K562 (cell line): Measurements from ENCODE around the gene RSBN1L. TPM values are rescaled to one million over a fixed set of nuclear protein-coding genes. Genes with fewer than 3 reads are reported as not detected.
A peak's percentile ranks its signal among the peaks of the same experiment; 100 is the strongest.

Source experiments
- AFF1 ChIP-seq, 2 experiments: fragments of 450-650 bp; IDR thresholded peaks; 2 replicates each; pipeline ENCODE4 v1.6.1; 2018; ENCODE audit warnings: mild to moderate bottlenecking in 2 of 2, low read depth in 1 of 2; ENCODE audit not compliant: partially characterized antibody in 2 of 2
- ASH1L ChIP-seq: fragments of 450-650 bp; IDR thresholded peaks from 2 replicates; pipeline ENCODE4 v1.6.1; 2018; ENCODE audit warnings: borderline replicate concordance, mild to moderate bottlenecking, low read depth; ENCODE audit not compliant: partially characterized antibody
- DDX20 ChIP-seq: fragments of 450-650 bp; IDR thresholded peaks from 2 replicates; pipeline ENCODE4 v1.6.1; 2016; ENCODE audit warnings: missing genetic modification characterization, low read depth, mild to moderate bottlenecking, missing compliant biosample characterization, moderate library complexity
- ETS1 ChIP-seq: conservative IDR thresholded peaks from 2 replicates; pipeline ENCODE4 v1.6.1; 2011; ENCODE audit warnings: low read depth, mild to moderate bottlenecking, low read length; ENCODE audit not compliant: control insufficient read depth
- EZH2 ChIP-seq: IDR thresholded peaks from 2 replicates; pipeline ENCODE4 v1.6.1; 2012; ENCODE audit warnings: low read depth, mild to moderate bottlenecking, inconsistent platforms, low read length, borderline replicate concordance
- FOXJ3 ChIP-seq: sonication (generic); formaldehyde crosslinking; IDR thresholded peaks from 2 replicates; pipeline ENCODE4 v1.4.0; 2020; ENCODE audit warnings: mild to moderate bottlenecking, missing genetic modification reagents
- HMBOX1 ChIP-seq: sonication (generic); IDR thresholded peaks from 2 replicates; pipeline ENCODE4 v1.6.1; 2016
- MIER1 ChIP-seq: fragments of 450-650 bp; IDR thresholded peaks from 2 replicates; pipeline ENCODE4 v1.6.1; 2016; ENCODE audit warnings: antibody characterized with exemption, mild to moderate bottlenecking, low read depth
- NR2F6 ChIP-seq: fragments of 450-650 bp; formaldehyde crosslinking; IDR thresholded peaks from 2 replicates; pipeline ENCODE4 v1.4.0; 2020; ENCODE audit warnings: mild to moderate bottlenecking
- PHF21A ChIP-seq: fragments of 450-650 bp; IDR thresholded peaks from 2 replicates; pipeline ENCODE4 v1.6.1; 2017; ENCODE audit warnings: low read depth, borderline replicate concordance
- PML ChIP-seq: IDR thresholded peaks from 2 replicates; pipeline ENCODE4 v1.6.1; 2012; ENCODE audit warnings: low read length, inconsistent platforms
- PTBP1 ChIP-seq: fragments of 200-400 bp; formaldehyde crosslinking; IDR thresholded peaks from 2 replicates; pipeline ENCODE4 v1.6.1; 2017; ENCODE audit warnings: low read depth, low read length
- RBM15 ChIP-seq: fragments of 200-400 bp; formaldehyde crosslinking; IDR thresholded peaks from 2 replicates; pipeline ENCODE4 v1.6.1; 2018; ENCODE audit warnings: mild to moderate bottlenecking, low read length, moderate library complexity; ENCODE audit not compliant: insufficient read depth
- SREBF1 ChIP-seq: fragments of 150-350 bp; IDR thresholded peaks from 2 replicates; pipeline ENCODE4 v1.6.1; 2014; ENCODE audit warnings: antibody characterized with exemption, low read depth, low read length, borderline replicate concordance
- TAF15 ChIP-seq: fragments of 200-400 bp; formaldehyde crosslinking; IDR thresholded peaks from 2 replicates; pipeline ENCODE4 v1.6.1; 2017; ENCODE audit warnings: mild to moderate bottlenecking, low read depth, low read length, moderate library complexity
- TAF9B ChIP-seq: fragments of 450-650 bp; IDR thresholded peaks from 2 replicates; pipeline ENCODE4 v1.6.1; 2018; ENCODE audit warnings: mild to moderate bottlenecking; ENCODE audit not compliant: partially characterized antibody
- ZNF408 ChIP-seq: fragments of 250-450 bp; sonication (Bioruptor Pico); IDR thresholded peaks from 2 replicates; pipeline ENCODE4 v1.4.0; 2020; ENCODE audit warnings: low read depth, mild to moderate bottlenecking, moderate library complexity
- ZNF584 ChIP-seq: fragments of 200-800 bp; sonication (Bioruptor generic); IDR thresholded peaks from 2 replicates; pipeline ENCODE4 v1.6.1; 2016; ENCODE audit warnings: low read depth, mild to moderate bottlenecking, missing genetic modification characterization, missing compliant biosample characterization
- ZNF589 ChIP-seq: fragments of 200-800 bp; sonication (Bioruptor generic); IDR thresholded peaks from 2 replicates; pipeline ENCODE4 v1.6.1; 2016; ENCODE audit warnings: low read depth, missing genetic modification characterization, missing compliant biosample characterization
- ZNF740 ChIP-seq, 3 experiments: fragments of 200-800 bp in 1 of 3; sonication (Bioruptor generic) in 1 of 3; sonication (generic) in 1 of 3; formaldehyde crosslinking in 1 of 3; IDR thresholded peaks; 2 replicates each; pipeline versions ENCODE4 v1.6.1 to v1.8.0; 2016 to 2022; ENCODE audit warnings: mild to moderate bottlenecking in 2 of 3, missing compliant biosample characterization in 2 of 3, missing genetic modification characterization in 2 of 3, missing genetic modification reagents in 1 of 3
- polyA plus RNA-seq, 8 experiments: library from polyadenylated mRNA; depleted of rRNA in 4 of 8; stranded (reverse) in 5 of 8; unstranded in 3 of 8; fragments of >200 nt; fragmentation: Nextera tagmentation in 2 of 8; fragmentation: Illumina TruSeq in 1 of 8; extraction: Ambion mirVana in 2 of 8; extraction: Trizol in 1 of 8; gene quantifications; 2 replicates each; pipeline versions ENCODE4 v1.2.1 to v1.2.3, GENCODE V29; 2011 to 2014; ENCODE audit warnings: inconsistent platforms in 1 of 8, missing spikeins in 1 of 8
- total RNA-seq, 7 experiments: library from RNA; depleted of rRNA in 6 of 7; stranded (reverse); fragments of >200 nt in 6 of 7; fragmentation: Illumina TruSeq in 2 of 7; extraction: Trizol in 2 of 7; gene quantifications; 2 replicates each; pipeline versions ENCODE4 v1.2.1 to v1.2.3, GENCODE V29; 2011 to 2021; ENCODE audit warnings: low replicate concordance in 1 of 7

The RSBN1L gene
- total and polyA plus RNA-seq, 9 of the 15 experiments (the other 6 are each of a cell fraction or from before 2014, with no cell fraction given): 6.2 to 35.2 (median 20.1) TPM

- no peak for TF ChIP-seq AFF1 (IDR thresholded peaks at IDR 0.05; ENCODE audit: low read depth in 1 of 2, partially characterized antibody in 2 of 2)
- peak; percentile 54; the same call in 1 of the 2 replicates for TF ChIP-seq ETS1
- TF ChIP-seq TAF9B: no peak
- no peak for TF ChIP-seq EZH2
- no peak for TF ChIP-seq HMBOX1
- TF ChIP-seq ZNF408 (CRISPR knock-in tag): no peak
- no peak for TF ChIP-seq DDX20 (tag)
- TF ChIP-seq ASH1L: peak; percentile 98
- no peak for TF ChIP-seq ZNF584 (CRISPR knock-in tag)
- 0 out of 2 replicates have a peak, but pooled peaks have one; percentile 19 for TF ChIP-seq PTBP1
- no peak for TF ChIP-seq ZNF740 (CRISPR knock-in tag; IDR thresholded peaks at IDR 0.05)
- no peak for TF ChIP-seq ZNF740 (tag; IDR thresholded peaks at IDR 0.05)
- TF ChIP-seq TAF15: no peak
- TF ChIP-seq PML: no peak; the same call in 1 of the 2 replicates
- TF ChIP-seq SREBF1: no peak
- no peak for TF ChIP-seq FOXJ3 (CRISPR knock-in tag)
- TF ChIP-seq NR2F6 (CRISPR knock-in tag): no peak
- no peak for TF ChIP-seq RBM15
- TF ChIP-seq PHF21A: peak; percentile 29; the same call in 1 of the 2 replicates
- TF ChIP-seq ZNF589 (CRISPR knock-in tag): no peak
- no peak for TF ChIP-seq MIER1
Observed at GRCh38 chr7:77798394-77799077, 102.3 kb downstream of the RSBN1L start, which contains the start of the genes PHTF2 and TMEM60 (continued).
